GM15510 (cell line): Measurements from ENCODE around the gene DUSP1.

Experiments used
- POLR2A ChIP-seq: IDR thresholded peaks from 3 replicates; pipeline ENCODE4 v1.6.1; 2011; ENCODE audit warnings: borderline replicate concordance; ENCODE audit not compliant: insufficient read length; ENCODE audit errors: extremely low read depth

Gene DUSP1

GRCh38 chr5:172729588-172729987 lies 41.4 kb downstream of the DUSP1 start:
- no peak for TF ChIP-seq POLR2A

GRCh38 chr5:172728481-172729241 lies 42.3 kb downstream of the DUSP1 start:
- no peak for TF ChIP-seq POLR2A

- TF ChIP-seq POLR2A = no peak
These were observed 43.4 kb downstream of the DUSP1 start for GRCh38 chr5:172727551-172727950.

GRCh38 chr5:172726966-172727365 lies 44.0 kb downstream of the DUSP1 start:
- TF ChIP-seq POLR2A = no peak

- TF ChIP-seq POLR2A = no peak
These were observed 45.2 kb downstream of the DUSP1 start for GRCh38 chr5:172725785-172726184.

GRCh38 chr5:172725273-172725672 lies 45.7 kb downstream of the DUSP1 start:
- TF ChIP-seq POLR2A = no peak

GRCh38 chr5:172724242-172725183 lies 46.5 kb downstream of the DUSP1 start:
- TF ChIP-seq POLR2A = no peak

- TF ChIP-seq POLR2A = no peak
These were observed 47.5 kb downstream of the DUSP1 start for GRCh38 chr5:172723508-172723907.

- TF ChIP-seq POLR2A = no peak
These were observed 48.6 kb downstream of the DUSP1 start for GRCh38 chr5:172722327-172722815.

- TF ChIP-seq POLR2A = no peak
These were observed 49.3 kb downstream of the DUSP1 start for GRCh38 chr5:172721455-172722326.

- no peak for TF ChIP-seq POLR2A
These were observed 50.3 kb downstream of the DUSP1 start for GRCh38 chr5:172720655-172721054.

- TF ChIP-seq POLR2A = no peak
These were observed 51.8 kb downstream of the DUSP1 start for GRCh38 chr5:172719211-172719610.

- TF ChIP-seq POLR2A = no peak
These were observed 52.4 kb downstream of the DUSP1 start for GRCh38 chr5:172718527-172719114.
